ENCODE results near the gene GLI3.

- TF ChIP-seq EZH2 (IDR thresholded peaks at IDR 0.05) = no peak
- TF ChIP-seq CTCF (IDR thresholded peaks at IDR 0.05) = no peak
- no peak for TF ChIP-seq EZH2phosphoT487 (IDR thresholded peaks at IDR 0.05)
Observed at GRCh38 chr7:41948503-41948902, 288.5 kb downstream of the GLI3 start.

Data from neural progenitor cell (in vitro differentiated cells).